GM20000 (cell line): ENCODE results near the gene TMEM151A.
"Not testable (repeated sequence)": the region's sequence is repeated elsewhere in the genome, so short reads cannot be mapped to it uniquely, and the experiment has no call there.

Experiments
- DNase-seq: peaks from one replicate; pipeline ENCODE4 v3.0.0; 2012; ENCODE audit warnings: low spot score
- TF ChIP-seq, protein P1 (sequence below): IDR thresholded peaks from 2 replicates; pipeline ENCODE4 v1.5.1; 2012; ENCODE audit warnings: mild to moderate bottlenecking, control low read depth; ENCODE audit errors: extremely low read depth, missing control alignments

TMEM151A gene

DNA sequence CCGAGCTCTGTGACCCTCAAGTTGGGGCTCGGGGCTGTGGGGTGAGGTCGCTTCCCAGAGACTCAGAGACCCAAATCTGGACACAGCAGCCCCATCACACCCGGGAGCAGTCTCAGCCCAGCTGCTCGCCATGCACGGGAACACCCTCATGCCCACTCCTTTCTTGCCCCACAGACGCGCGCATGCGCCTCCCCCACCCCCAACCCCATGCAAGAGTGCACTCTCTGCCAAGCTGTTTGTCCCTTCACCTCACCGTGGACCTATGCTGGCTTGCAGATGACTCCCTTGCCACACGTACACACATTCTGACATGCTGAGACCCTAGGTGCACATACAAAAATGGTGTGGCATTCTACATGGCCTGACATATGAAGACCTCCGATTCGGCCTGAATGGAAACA, 25.6 kb downstream of the TMEM151A start:
- no peak for DNase-seq
- TF ChIP-seq, protein P1, sequence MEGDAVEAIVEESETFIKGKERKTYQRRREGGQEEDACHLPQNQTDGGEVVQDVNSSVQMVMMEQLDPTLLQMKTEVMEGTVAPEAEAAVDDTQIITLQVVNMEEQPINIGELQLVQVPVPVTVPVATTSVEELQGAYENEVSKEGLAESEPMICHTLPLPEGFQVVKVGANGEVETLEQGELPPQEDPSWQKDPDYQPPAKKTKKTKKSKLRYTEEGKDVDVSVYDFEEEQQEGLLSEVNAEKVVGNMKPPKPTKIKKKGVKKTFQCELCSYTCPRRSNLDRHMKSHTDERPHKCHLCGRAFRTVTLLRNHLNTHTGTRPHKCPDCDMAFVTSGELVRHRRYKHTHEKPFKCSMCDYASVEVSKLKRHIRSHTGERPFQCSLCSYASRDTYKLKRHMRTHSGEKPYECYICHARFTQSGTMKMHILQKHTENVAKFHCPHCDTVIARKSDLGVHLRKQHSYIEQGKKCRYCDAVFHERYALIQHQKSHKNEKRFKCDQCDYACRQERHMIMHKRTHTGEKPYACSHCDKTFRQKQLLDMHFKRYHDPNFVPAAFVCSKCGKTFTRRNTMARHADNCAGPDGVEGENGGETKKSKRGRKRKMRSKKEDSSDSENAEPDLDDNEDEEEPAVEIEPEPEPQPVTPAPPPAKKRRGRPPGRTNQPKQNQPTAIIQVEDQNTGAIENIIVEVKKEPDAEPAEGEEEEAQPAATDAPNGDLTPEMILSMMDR: no peak

DNA sequence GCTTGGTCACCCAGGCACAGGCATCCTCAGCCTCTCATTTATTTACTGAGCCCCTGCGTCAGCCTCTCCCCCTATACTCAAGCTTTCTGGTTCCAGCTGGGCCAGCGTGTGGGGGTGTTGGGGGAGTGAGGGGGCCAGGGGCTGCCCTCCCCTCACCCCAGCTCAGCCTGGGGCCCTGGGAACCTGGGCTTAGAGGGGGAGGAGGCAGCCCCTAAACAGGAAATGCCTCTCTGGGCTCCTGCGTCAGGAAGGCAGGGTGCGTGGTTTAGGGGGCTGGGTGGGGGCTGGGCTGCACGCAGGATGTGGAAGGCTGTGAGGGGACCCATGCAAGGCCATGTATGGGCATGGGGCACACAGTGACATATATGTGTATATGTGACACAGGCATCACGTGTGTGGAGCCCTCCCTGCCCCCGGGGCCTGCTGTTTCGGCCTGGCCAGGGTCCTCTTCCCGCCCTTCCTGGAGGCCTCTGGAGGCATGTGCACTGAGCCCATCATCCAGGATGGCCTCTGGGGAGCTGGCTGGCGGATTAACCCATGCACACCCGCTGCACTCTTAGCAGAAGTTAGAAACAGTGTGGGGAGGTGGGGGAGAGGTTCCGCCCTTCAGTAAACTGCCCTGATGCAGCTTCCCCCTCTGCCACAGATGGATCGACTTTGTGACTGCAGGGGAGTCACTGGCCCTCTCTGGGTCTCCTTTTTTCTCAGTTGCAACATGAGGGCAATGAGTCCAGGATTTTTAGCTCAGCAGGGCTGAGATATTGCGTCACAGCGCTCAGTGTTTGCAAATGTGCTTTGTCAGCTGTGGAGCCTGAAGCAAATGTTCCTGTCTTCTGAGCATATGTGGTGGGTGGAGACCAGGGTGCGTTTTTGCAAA, 26.3 kb downstream of the TMEM151A start:
- TF ChIP-seq, protein P1: no peak
- DNase-seq: no peak

DNA sequence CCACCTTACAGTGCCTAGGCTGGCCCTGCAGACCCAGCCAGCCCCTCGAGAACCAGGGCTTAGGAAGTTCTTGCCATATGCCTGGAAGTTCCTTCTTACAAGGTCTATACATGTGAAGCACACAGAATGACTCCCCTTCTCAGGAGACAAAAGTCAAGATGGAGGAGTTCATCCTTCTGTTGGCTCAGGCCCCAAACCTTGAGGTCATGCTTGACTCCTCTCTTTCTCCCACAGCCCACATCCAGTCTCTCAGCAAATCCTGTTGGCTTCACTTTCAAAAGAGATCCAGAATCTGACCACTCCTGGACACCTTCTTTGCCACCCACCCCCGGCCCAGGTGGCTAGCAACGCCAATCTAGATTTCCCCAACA, 26.9 kb downstream of the TMEM151A start:
- TF ChIP-seq, protein P1: no peak
- no peak for DNase-seq

DNA sequence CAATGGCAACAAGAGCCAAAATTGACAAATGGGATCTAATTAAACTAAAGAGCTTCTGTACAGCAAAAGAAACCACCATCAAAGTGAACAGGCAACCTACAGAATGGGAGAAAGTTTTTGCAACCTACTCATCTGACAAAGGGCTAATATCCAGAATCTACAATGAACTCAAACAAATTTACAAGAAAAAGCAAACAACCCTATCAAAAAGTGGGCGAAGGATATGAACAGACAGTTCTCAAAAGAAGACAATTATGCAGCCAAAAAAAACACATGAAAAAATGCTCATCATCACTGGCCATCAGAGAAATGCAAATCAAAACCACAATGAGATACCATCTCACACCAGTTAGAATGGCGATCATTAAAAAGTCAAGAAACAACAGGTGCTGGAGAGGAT, 28.6 kb downstream of the TMEM151A start:
- DNase-seq: not testable (repeated sequence)

DNA sequence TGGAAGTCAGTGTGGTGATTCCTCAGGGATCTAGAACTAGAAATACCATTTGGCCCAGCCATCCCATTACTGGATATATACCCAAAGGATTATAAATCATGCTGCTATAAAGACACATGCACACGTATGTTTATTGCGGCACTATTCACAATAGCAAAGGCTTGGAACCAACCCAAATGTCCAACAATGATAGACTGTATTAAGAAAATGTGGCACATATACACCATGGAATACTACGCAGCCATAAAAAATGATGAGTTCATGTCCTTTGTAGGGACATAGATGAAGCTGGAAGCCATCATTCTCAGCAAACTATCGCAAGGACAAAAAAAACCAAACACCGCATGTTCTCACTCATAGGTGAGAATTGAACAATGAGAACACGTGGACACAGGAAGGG, 29.1 kb downstream of the TMEM151A start:
- not testable (repeated sequence) for DNase-seq

DNA sequence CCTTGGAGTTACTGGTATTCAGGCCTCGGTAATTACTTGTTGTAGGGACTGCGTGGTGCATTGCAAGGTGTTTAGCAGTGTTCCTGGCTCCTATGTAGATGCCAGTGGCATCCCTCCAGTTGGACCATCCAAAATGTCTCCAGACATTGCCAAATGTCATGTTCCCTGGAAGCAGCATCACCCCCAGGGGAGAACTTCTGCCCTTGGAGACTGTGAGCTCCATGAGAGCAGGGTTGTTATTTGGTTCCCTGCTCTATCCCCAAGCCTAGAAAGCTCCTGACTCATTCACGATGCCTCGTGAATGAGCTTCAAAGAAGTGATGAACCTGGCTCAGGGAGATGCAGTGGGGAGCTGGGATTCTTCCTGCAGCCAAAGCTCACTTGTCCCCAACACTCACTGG, 29.9 kb downstream of the TMEM151A start:
- TF ChIP-seq, protein P1: no peak

DNA sequence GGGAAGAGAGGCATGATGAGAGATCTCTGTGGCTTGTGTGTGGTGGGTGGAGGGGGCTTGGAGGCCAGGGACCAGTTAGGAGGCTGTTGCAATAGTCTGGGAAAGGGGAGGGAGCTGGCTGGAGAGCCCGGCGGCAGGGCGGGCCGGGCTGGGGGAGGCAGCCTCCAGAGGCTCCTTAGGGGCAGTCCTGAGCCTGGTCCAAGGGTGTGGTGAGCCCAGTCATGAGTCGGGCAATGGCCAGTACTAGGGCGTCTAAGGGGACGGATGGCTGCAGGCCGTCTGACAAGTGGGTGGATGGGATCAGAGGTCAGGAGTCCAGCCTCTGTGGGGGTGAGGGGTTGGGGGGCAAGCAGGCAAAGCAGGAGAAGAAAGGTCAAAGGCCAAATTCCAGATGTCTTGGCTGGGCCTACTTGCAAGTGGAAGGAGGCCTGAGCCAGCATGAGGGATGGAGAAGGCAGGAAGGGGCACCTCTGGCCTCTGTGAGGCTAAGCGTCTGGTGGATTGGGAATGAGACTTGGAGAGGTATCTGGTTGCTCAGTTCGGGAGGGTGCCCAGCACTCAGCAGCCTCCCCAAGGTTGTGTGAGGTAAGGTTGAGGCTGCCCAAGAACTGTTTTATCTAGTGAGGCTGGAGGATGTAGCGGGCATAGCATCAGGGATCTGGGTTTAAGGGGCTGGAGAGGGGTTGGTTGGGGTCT, 31.2 kb downstream of the TMEM151A start:
- TF ChIP-seq, protein P1: no peak
- no peak for DNase-seq

More for the DNA sequence above, 29.9 kb downstream of the TMEM151A start:
- no peak for DNase-seq

DNA sequence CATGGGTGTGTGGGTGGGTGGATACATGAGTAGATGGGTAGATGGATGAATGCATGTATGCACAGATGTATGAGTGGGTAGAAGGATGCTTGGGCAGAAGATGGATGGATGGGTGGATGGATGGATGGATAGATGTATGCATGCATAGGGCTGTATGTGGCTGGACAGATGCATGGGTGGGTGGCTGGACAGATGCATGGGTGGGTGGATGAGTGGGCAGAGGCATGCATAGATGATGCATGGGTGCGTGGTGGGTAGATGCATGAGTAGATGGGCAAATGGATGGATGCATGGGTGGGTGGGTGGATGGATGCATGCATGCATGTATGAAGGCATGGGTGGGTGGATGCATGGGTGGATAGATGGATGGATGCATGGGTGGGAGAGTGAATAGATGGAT, 32.0 kb downstream of the TMEM151A start:
- no peak for DNase-seq
- TF ChIP-seq, protein P1: no peak
